Panc1 (cell line): ENCODE data around the gene MUC5B.
"Not testable (repeated sequence)": the region's sequence is repeated elsewhere in the genome, so short reads cannot be mapped to it uniquely, and the experiment has no call there.

Source experiments
- CTCF ChIP-seq: fragments of 450-650 bp; IDR thresholded peaks from 2 replicates; pipeline ENCODE4 v1.5.1; 2017; ENCODE audit warnings: mild to moderate bottlenecking
- POLR2AphosphoS5 ChIP-seq: IDR thresholded peaks from 2 replicates; pipeline ENCODE4 v1.6.1; 2012; ENCODE audit warnings: mild to moderate bottlenecking, low read depth, low read length, moderate library complexity

- TF ChIP-seq CTCF, POLR2AphosphoS5: not testable (repeated sequence)
Observed at GRCh38 chr11:1246301-1246700, 23.4 kb downstream of the MUC5B start.
